ENCODE measurements around the gene OSBP2. TPM values are rescaled to one million over a fixed set of nuclear protein-coding genes. Genes with fewer than 3 reads are reported as not detected.

Gene OSBP2
- total RNA-seq, 1 donor from 2014 or later = 0.35 TPM

DNA sequence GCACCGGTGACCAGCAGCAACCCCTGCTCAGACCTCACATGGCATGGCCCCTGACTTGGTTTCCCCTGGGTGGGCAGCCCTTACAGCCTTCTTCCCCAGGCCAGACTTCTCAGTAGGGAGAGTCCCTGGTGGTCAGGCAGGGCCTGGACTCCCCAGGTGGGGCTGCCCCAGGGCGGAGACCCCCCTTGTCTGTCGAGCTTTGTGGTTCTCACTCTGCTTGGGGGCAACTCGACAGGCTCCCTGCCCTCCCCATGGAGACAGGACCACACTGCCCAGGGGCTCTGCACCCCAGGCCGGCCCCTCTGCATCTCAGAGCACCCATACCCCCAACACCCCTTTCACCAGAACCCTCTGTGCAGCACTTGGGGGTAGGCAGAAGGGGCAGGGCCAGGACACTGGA lies 186.2 kb downstream of the OSBP2 start:
- ChIA-PET CTCF (no interaction called here), POLR2A (no interaction called here)
- Mint-ChIP-seq H3K4me3 (no peak overlapping the region), H3K36me3 (ENCODE audit: low read depth) (no peaks in the 10 kb centered on the region), H3K27ac (no peak overlapping the region), H3K4me1 (no peaks in the 10 kb centered on the region), H3K9me3 (no peaks in the 10 kb centered on the region), H3K27me3 (no peaks in the 10 kb centered on the region)
- ATAC-seq (ENCODE audit: low read depth) (no peak), DNase-seq (no peak)
- TF ChIP-seq, protein P1, sequence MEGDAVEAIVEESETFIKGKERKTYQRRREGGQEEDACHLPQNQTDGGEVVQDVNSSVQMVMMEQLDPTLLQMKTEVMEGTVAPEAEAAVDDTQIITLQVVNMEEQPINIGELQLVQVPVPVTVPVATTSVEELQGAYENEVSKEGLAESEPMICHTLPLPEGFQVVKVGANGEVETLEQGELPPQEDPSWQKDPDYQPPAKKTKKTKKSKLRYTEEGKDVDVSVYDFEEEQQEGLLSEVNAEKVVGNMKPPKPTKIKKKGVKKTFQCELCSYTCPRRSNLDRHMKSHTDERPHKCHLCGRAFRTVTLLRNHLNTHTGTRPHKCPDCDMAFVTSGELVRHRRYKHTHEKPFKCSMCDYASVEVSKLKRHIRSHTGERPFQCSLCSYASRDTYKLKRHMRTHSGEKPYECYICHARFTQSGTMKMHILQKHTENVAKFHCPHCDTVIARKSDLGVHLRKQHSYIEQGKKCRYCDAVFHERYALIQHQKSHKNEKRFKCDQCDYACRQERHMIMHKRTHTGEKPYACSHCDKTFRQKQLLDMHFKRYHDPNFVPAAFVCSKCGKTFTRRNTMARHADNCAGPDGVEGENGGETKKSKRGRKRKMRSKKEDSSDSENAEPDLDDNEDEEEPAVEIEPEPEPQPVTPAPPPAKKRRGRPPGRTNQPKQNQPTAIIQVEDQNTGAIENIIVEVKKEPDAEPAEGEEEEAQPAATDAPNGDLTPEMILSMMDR (IDR thresholded peaks at IDR 0.05) = no peak
- intact Hi-C loops (cut with micrococcal nuclease) = no loop called here

- Mint-ChIP-seq H3K4me3 (no peak overlapping the region), H3K27me3 (no peaks in the 10 kb centered on the region), H3K27ac (no peak overlapping the region), H3K36me3 (ENCODE audit: low read depth) (no peaks in the 10 kb centered on the region), H3K9me3 (no peaks in the 10 kb centered on the region), H3K4me1 (no peaks in the 10 kb centered on the region)
- CTCF ChIA-PET = no interaction called here
- DNase-seq = no peak
- no peak for ATAC-seq (ENCODE audit: low read depth)
- POLR2A ChIA-PET = no interaction called here
- intact Hi-C loops (cut with micrococcal nuclease) = no loop called here
- TF ChIP-seq, protein P1 (IDR thresholded peaks at IDR 0.05) = no peak
Observed at GRCh38 chr22:30881361-30882183, 186.9 kb downstream of the OSBP2 start.

- TF ChIP-seq, protein P1 (IDR thresholded peaks at IDR 0.05) = no peak
- Mint-ChIP-seq H3K27ac (no peak overlapping the region), H3K4me1 (no peaks in the 10 kb centered on the region), H3K36me3 (ENCODE audit: low read depth) (no peaks in the 10 kb centered on the region), H3K9me3 (no peaks in the 10 kb centered on the region), H3K4me3 (no peak overlapping the region), H3K27me3 (no peaks in the 10 kb centered on the region)
- DNase-seq (no peak), ATAC-seq (ENCODE audit: low read depth) (no peak)
- CTCF ChIA-PET = no interaction called here
- POLR2A ChIA-PET = interaction anchor here (0.6 kb wide), 1 partner anchor 410 kb away, joined by 3 read pairs; the partner anchor contains the start of gene PIK3IP1
- intact Hi-C loops (cut with micrococcal nuclease) = no loop called here
Observed at GRCh38 chr22:30882184-30882717, 187.6 kb downstream of the OSBP2 start.

DNA sequence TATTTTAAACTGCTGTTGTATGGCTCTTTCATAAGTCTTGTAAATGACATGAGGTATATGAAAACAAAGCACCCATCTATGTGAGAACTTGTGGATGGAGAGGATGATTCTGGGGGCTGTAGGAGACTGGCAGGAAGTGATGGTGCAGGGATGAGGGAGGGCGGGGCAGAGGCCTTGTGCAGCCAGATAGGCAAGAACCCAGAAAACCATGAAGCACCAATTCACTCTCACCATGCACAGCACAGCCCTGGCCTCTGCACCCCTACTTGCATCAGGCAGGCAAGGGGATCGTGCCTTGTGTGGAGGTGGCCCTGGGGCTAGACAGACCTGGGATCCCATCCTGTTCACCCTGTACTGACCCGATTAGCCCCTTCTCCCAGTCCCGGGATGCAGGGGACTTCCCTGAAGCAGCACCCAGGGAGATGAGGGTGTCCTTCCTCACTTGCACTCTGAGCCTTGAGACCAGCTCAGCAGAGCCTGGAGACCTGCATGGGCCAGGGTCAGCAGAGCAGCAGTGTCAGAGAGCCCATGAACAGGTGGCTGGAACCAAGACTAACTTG lies 188.4 kb downstream of the OSBP2 start:
- no peak for DNase-seq
- CTCF ChIA-PET = no interaction called here
- Mint-ChIP-seq H3K4me3 (no peak overlapping the region), H3K27ac (no peak overlapping the region), H3K36me3 (ENCODE audit: low read depth) (no peaks in the 10 kb centered on the region), H3K27me3 (no peaks in the 10 kb centered on the region), H3K9me3 (no peaks in the 10 kb centered on the region), H3K4me1 (no peaks in the 10 kb centered on the region)
- TF ChIP-seq, protein P1 (IDR thresholded peaks at IDR 0.05) = no peak
- intact Hi-C loops (cut with micrococcal nuclease) = no loop called here
- no peak for ATAC-seq (ENCODE audit: low read depth)
- POLR2A ChIA-PET = no interaction called here

DNA sequence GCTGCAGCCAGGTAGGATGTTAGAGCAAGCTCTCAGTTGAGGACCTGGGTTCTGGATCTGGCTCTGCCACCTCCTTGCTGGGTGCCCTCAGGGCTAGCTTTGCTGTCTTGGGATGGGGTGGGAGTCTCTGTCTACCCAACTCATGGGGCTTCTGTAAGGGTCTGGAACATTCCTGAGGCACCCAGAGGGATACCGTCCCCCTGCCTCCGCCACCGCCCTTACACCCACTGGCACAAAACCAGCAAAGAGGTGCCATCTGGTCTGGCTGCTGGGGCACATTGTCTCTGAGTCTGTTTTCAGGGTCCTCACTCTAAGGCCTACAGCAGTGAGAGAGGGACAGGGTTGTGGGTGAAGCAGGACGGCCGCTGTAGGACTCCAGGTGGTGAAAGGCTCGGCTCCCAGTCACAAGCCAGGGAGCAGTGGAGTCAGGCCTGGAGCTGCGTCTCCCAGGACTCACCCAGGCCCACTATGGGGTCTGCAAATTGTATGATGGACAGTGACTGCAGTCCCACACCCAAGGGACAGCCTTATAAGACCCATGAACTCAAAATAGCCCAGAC lies 189.0 kb downstream of the OSBP2 start:
- DNase-seq = no peak
- intact Hi-C loops (cut with micrococcal nuclease) = no loop called here
- H3K4me3 Mint-ChIP-seq = no peak overlapping the region
- CTCF ChIA-PET = no interaction called here
- TF ChIP-seq, protein P1 (IDR thresholded peaks at IDR 0.05) = no peak
- no peaks in the 10 kb centered on the region for H3K36me3 Mint-ChIP-seq (ENCODE audit: low read depth)
- H3K27ac Mint-ChIP-seq = no peak overlapping the region
- ATAC-seq (ENCODE audit: low read depth) = no peak
- no peaks in the 10 kb centered on the region for H3K9me3 Mint-ChIP-seq
- H3K27me3 Mint-ChIP-seq = no peaks in the 10 kb centered on the region
- no peaks in the 10 kb centered on the region for H3K4me1 Mint-ChIP-seq
- POLR2A ChIA-PET = no interaction called here
